GM23338 (cell line): ENCODE results near the gene CHMP3. TPM values are rescaled to one million over a fixed set of nuclear protein-coding genes. Genes with fewer than 3 reads are reported as not detected.
"Not testable (repeated sequence)": the region's sequence is repeated elsewhere in the genome, so short reads cannot be mapped to it uniquely, and the experiment has no call there.

ENCODE experiments used
- ATAC-seq: fragments of 200-7000 bp; cut with Tn5 transposase; 3 replicates; pipeline ENCODE4 v1.9.1; 2020
- DNase-seq: peaks from one replicate; pipeline ENCODE4 v3.0.0-alpha.2; 2015; ENCODE audit warnings: low spot score
- H2AFZ ChIP-seq: fragments of 200-600 bp; sonication (generic); 2 replicates; pipeline ENCODE4 v1.8.0; 2016; ENCODE audit warnings: antibody characterized with exemption, mild to moderate bottlenecking, moderate library complexity
- H3F3A ChIP-seq: fragments of 200-600 bp; sonication (generic); replicated peaks from 2 replicates; pipeline ENCODE4 v1.8.0; 2017; ENCODE audit warnings: antibody characterized with exemption, mixed run types, low read depth
- H3K27ac ChIP-seq: fragments of 200-600 bp; sonication (generic); 2 replicates; pipeline ENCODE4 v1.6.1; 2016; ENCODE audit warnings: low read depth
- H3K27me3 ChIP-seq: fragments of 200-600 bp; sonication (generic); 2 replicates; pipeline ENCODE4 v1.8.0; 2016; ENCODE audit warnings: mild to moderate bottlenecking, mixed run types, moderate library complexity; ENCODE audit not compliant: insufficient read depth
- H3K36me3 ChIP-seq: fragments of 200-600 bp; sonication (generic); 2 replicates; pipeline ENCODE4 v1.8.0; 2016; ENCODE audit warnings: mild to moderate bottlenecking; ENCODE audit not compliant: insufficient read depth
- H3K4me1 ChIP-seq: fragments of 200-600 bp; sonication (generic); 2 replicates; pipeline ENCODE4 v1.8.0; 2016; ENCODE audit warnings: mild to moderate bottlenecking, moderate library complexity; ENCODE audit not compliant: insufficient read depth
- H3K4me2 ChIP-seq: fragments of 200-600 bp; sonication (generic); 2 replicates; pipeline ENCODE4 v1.7.1; 2017; ENCODE audit warnings: mixed run types
- H3K4me3 ChIP-seq: fragments of 200-600 bp; sonication (generic); 2 replicates; pipeline ENCODE4 v1.6.1; 2016; ENCODE audit warnings: mixed run types
- H3K79me2 ChIP-seq: fragments of 200-600 bp; sonication (generic); replicated peaks from 2 replicates; pipeline ENCODE4 v1.8.0; 2017; ENCODE audit warnings: mild to moderate bottlenecking; ENCODE audit not compliant: insufficient read depth
- H3K9me2 ChIP-seq: fragments of 200-600 bp; sonication (generic); 2 replicates; pipeline ENCODE4 v1.8.0; 2017; ENCODE audit not compliant: insufficient read depth
- H4K20me1 ChIP-seq: fragments of 200-600 bp; sonication (generic); replicated peaks from 2 replicates; pipeline ENCODE4 v1.8.0; 2017; ENCODE audit warnings: mild to moderate bottlenecking; ENCODE audit not compliant: insufficient read depth
- H3K27ac Mint-ChIP-seq: 2 replicates; pipeline ENCODE4 v1.8.0; 2020; ENCODE audit warnings: inconsistent platforms, mild to moderate bottlenecking, moderate library complexity, mixed read lengths
- H3K27me3 Mint-ChIP-seq: 3 replicates; pipeline ENCODE4 v1.8.0; 2022; ENCODE audit warnings: low read depth, mild to moderate bottlenecking, moderate library complexity, mixed read lengths, inconsistent platforms; ENCODE audit not compliant: insufficient read depth, poor library complexity
- H3K36me3 Mint-ChIP-seq: 3 replicates; pipeline ENCODE4 v1.8.0; 2021; ENCODE audit warnings: low read depth, mild to moderate bottlenecking, inconsistent platforms, moderate library complexity, mixed read lengths
- H3K4me1 Mint-ChIP-seq: 3 replicates; pipeline ENCODE4 v1.8.0; 2020; ENCODE audit warnings: mild to moderate bottlenecking, inconsistent platforms, mixed read lengths
- H3K4me3 Mint-ChIP-seq: 3 replicates; pipeline ENCODE4 v1.8.0; 2021; ENCODE audit warnings: moderate library complexity, mild to moderate bottlenecking, inconsistent platforms, mixed read lengths
- H3K9me3 Mint-ChIP-seq: 3 replicates; pipeline ENCODE4 v1.8.0; 2020; ENCODE audit warnings: moderate library complexity, mild to moderate bottlenecking, inconsistent platforms, mixed read lengths
- EZH2 ChIP-seq: fragments of 200-600 bp; sonication (generic); IDR thresholded peaks from one replicate; pipeline ENCODE4 v1.8.0; 2017; ENCODE audit warnings: antibody characterized with exemption, mild to moderate bottlenecking, low read depth; ENCODE audit not compliant: unreplicated experiment
- POLR2AphosphoS5 ChIP-seq: IDR thresholded peaks from 2 replicates; pipeline ENCODE4 v1.6.1; 2016; ENCODE audit warnings: antibody characterized with exemption, low read depth
- ZNF331 ChIP-seq: fragments of 250-450 bp; sonication (Bioruptor Pico); IDR thresholded peaks from 2 replicates; pipeline ENCODE4 v1.5.0; 2020; ENCODE audit warnings: low read depth, mild to moderate bottlenecking, moderate library complexity
- ZNF462 ChIP-seq: fragments of 250-450 bp; sonication (Bioruptor Pico); IDR thresholded peaks from 2 replicates; pipeline ENCODE4 v1.5.0; 2020; ENCODE audit warnings: mild to moderate bottlenecking, moderate library complexity
- polyA plus RNA-seq: library from polyadenylated mRNA; unstranded; fragments of >200 nt; fragmentation: Nextera tagmentation; extraction: Ambion mirVana; gene quantifications from 2 replicates; pipeline ENCODE4 v1.2.1, GENCODE V29; 2016
- total RNA-seq: library from RNA; depleted of rRNA; stranded (reverse); fragments of >200 nt; shearing (Covaris generic); gene quantifications from 2 replicates; pipeline ENCODE4 v1.2.3, GENCODE V29; 2014

CHMP3 gene
- total and polyA plus RNA-seq, 2 experiments from 2014 or later, result 15.5 to 15.6 TPM

GRCh38 chr2:86498468-86499260 lies 64.6 kb downstream of the CHMP3 start (continued):
- TF ChIP-seq ZNF462 (CRISPR knock-in tag), result no peak
- TF ChIP-seq POLR2AphosphoS5, result no peak
- no peak for TF ChIP-seq ZNF331 (CRISPR knock-in tag)

GRCh38 chr2:86496391-86496790 lies 66.9 kb downstream of the CHMP3 start:
- H3K36me3 Mint-ChIP-seq, result peaks cover 85% of the 10 kb centered on the region
- H3F3A ChIP-seq, H3K4me3 Mint-ChIP-seq, H3K27me3 ChIP-seq, ATAC-seq, H3K9me2 ChIP-seq, H3K27ac Mint-ChIP-seq, H3K27ac ChIP-seq, H3K27me3 Mint-ChIP-seq, H4K20me1 ChIP-seq, H3K4me2 ChIP-seq, H2AFZ ChIP-seq, H3K79me2 ChIP-seq, H3K4me3 ChIP-seq, DNase-seq, H3K4me1 ChIP-seq, H3K4me1 Mint-ChIP-seq: not testable (repeated sequence)
- H3K36me3 ChIP-seq, result peaks cover 24% of the 10 kb centered on the region
- peaks cover 55% of the 10 kb centered on the region for H3K9me3 Mint-ChIP-seq

GRCh38 chr2:86492048-86492453 lies 71.2 kb downstream of the CHMP3 start:
- no peak overlapping the region for H3K27ac Mint-ChIP-seq
- Histone ChIP-seq H2AFZ (no peak overlapping the region), H3K36me3 (peaks cover 17% of the 10 kb centered on the region; the same call in 1 of the 2 replicates), H4K20me1 (no peaks in the 10 kb centered on the region), H3K79me2 (no peaks in the 10 kb centered on the region), H3K4me2 (no peak overlapping the region), H3K4me1 (no peaks in the 10 kb centered on the region), H3K27me3 (no peaks in the 10 kb centered on the region), H3K4me3 (no peak overlapping the region), H3K27ac (no peak overlapping the region), H3F3A (no peaks in the 10 kb centered on the region), H3K9me2 (no peaks in the 10 kb centered on the region)
- ATAC-seq (no peak), DNase-seq (no peak)
- peaks cover 15% of the 10 kb centered on the region for H3K9me3 Mint-ChIP-seq
- H3K36me3 Mint-ChIP-seq, result peaks cover 67% of the 10 kb centered on the region
- H3K4me3 Mint-ChIP-seq, result no peak overlapping the region
- no peaks in the 10 kb centered on the region for H3K4me1 Mint-ChIP-seq
- no peaks in the 10 kb centered on the region for H3K27me3 Mint-ChIP-seq
- TF ChIP-seq EZH2, result no peak
